Activated T-helper 2 cell treated with anti-CD3 and anti-CD28 coated beads, Interferon-gamma antibody, Interleukin-2, Interleukin-4, amounts not matched to agents 10 μg/mL and 5 μg/mL and 100 μg/mL, durations not matched to agents 14 hours and 24 hours and 36 hours (primary cell): Measurements from ENCODE around the gene SRRT. TPM values are rescaled to one million over a fixed set of nuclear protein-coding genes. Genes with fewer than 3 reads are reported as not detected.
A peak's percentile ranks its signal among the peaks of the same experiment; 100 is the strongest.
"Not testable (repeated sequence)": the region's sequence is repeated elsewhere in the genome, so short reads cannot be mapped to it uniquely, and the experiment has no call there.

Experiments used
- DNase-seq: peaks from one replicate; pipeline ENCODE4 v3.0.0; 2021; ENCODE audit warnings: low spot score
- H3K27ac Mint-ChIP-seq: one replicate; pipeline ENCODE4 v1.8.0; 2021; ENCODE audit warnings: mixed read lengths
- H3K27me3 Mint-ChIP-seq: one replicate; pipeline ENCODE4 v1.8.0; 2021; ENCODE audit warnings: low read depth, mixed read lengths
- H3K36me3 Mint-ChIP-seq: one replicate; pipeline ENCODE4 v1.8.0; 2021; ENCODE audit warnings: low read depth, mixed read lengths
- H3K4me1 Mint-ChIP-seq: one replicate; pipeline ENCODE4 v1.8.0; 2021; ENCODE audit warnings: low read depth, mixed read lengths
- H3K4me3 Mint-ChIP-seq: one replicate; pipeline ENCODE4 v1.8.0; 2021; ENCODE audit warnings: low read depth, mild to moderate bottlenecking, moderate library complexity, mixed read lengths
- H3K9me3 Mint-ChIP-seq: one replicate; pipeline ENCODE4 v1.8.0; 2021; ENCODE audit warnings: mixed read lengths
- intact Hi-C: fragments of 100-400 bp; cut with micrococcal nuclease; formaldehyde crosslinking; loops from one replicate; pipeline ENCODE4 v1.15.1; 2023
- total RNA-seq: library from RNA; stranded (reverse); gene quantifications from 2 replicates; pipeline ENCODE4 v1.2.3, GENCODE V29; 2022

SRRT gene
- total RNA-seq, 1 donor from 2014 or later: 290 TPM

GRCh38 chr7:100837099-100837836, 37.6 kb upstream of the SRRT start:
- Mint-ChIP-seq H3K4me3 (peak overlapping the region; percentile 60), H3K27me3 (peaks cover 8% of the 10 kb centered on the region), H3K4me1 (peaks cover 14% of the 10 kb centered on the region), H3K27ac (peak overlapping the region; percentile 63), H3K9me3 (no peaks in the 10 kb centered on the region), H3K36me3 (no peaks in the 10 kb centered on the region)
- DNase-seq: peak; percentile 60
- intact Hi-C loops: no loop called here

DNA sequence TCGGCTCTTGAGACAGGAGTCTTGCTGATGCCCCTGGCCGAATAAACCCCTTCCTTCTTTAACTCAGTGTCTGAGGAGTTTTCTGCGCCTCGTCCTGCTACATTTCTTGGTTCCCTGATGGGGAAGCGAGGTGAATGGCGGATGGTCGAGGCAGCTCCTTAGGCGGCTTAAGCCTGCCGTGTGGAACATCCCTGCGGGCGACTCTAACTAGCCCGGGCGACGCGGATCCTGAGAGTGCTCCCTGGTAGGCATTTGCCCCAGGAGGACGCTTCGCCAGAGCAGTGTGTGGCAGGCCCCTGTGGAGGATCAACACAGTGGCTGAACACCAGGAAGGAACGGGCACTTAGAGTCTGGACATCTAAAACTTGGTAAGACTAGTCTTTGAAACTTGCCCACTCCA, 35.5 kb upstream of the SRRT start:
- Mint-ChIP-seq H3K9me3 (no peaks in the 10 kb centered on the region), H3K27ac (no peak overlapping the region), H3K4me3 (no peak overlapping the region), H3K27me3 (peaks cover 8% of the 10 kb centered on the region), H3K4me1 (peaks cover 14% of the 10 kb centered on the region), H3K36me3 (no peaks in the 10 kb centered on the region)
- intact Hi-C loops: no loop called here
- no peak for DNase-seq

DNA sequence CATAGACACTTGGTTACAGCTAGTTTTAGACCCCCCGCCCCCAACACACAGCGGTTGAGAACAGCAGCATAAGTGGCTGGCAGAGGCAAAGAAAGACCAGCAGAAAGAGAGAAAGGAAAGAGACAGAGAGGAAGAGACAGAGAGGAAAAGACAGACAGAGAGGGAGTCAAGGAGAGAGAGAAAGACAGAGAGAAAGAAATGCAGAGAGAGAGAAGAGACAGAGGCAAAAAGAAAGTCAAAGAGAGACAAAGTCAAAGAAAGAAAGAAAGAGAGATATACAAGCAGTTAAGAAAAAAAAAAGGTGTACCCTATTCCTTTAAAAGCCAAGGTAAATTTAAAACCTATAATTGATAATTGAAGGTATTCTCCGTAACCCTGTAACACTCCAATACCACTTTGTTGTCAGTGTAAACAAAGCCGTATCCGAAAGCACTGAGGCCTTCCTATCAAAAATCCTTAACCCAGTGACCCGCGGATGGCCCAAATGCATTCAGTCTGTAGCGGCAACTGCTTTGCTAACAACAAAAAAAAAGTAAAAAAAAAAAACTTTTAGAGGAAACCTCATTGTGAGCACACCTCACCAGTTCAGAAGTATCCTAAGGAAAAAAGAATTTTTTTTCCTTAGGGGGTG, 34.3 kb upstream of the SRRT start:
- Mint-ChIP-seq H3K4me3 (no peak overlapping the region), H3K27me3 (peaks cover 8% of the 10 kb centered on the region), H3K4me1 (peaks cover 13% of the 10 kb centered on the region), H3K36me3 (no peaks in the 10 kb centered on the region), H3K27ac (no peak overlapping the region), H3K9me3 (no peaks in the 10 kb centered on the region)
- intact Hi-C loops: no loop called here
- DNase-seq: no peak

DNA sequence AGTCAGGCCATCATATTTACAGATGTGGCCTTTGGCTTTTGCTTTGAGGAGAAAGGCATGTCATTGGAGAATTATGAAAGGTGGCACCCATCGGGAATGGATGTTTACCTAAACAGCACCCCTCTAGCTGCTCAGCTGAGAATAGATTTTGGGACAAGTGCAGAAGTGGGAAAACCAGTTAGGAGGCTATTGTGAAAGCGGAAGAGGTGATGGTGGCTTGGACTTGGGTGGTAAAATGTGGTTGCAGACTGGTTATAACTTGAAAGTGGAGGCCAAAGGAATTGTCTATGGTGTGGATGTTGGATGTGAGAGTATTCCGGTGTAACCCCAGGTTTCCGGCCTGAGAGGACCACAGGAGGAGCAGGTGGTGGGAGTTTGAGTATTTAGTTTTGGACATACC, 27.5 kb upstream of the SRRT start:
- no peaks in the 10 kb centered on the region for H3K9me3 Mint-ChIP-seq
- DNase-seq: no peak
- H3K27ac Mint-ChIP-seq: no peak overlapping the region
- H3K4me1 Mint-ChIP-seq: peaks cover 2% of the 10 kb centered on the region
- no peaks in the 10 kb centered on the region for H3K27me3 Mint-ChIP-seq
- intact Hi-C loops: no loop called here
- H3K36me3 Mint-ChIP-seq: no peaks in the 10 kb centered on the region
- no peak overlapping the region for H3K4me3 Mint-ChIP-seq

GRCh38 chr7:100852048-100852872, 22.6 kb upstream of the SRRT start, which contains the start of gene SLC12A9:
Gene SLC12A9, plus strand, starts transcription at chr7:100852713. Its CDS starts 1,485 bp downstream, at chr7:100854198.
- no peaks in the 10 kb centered on the region for H3K27me3 Mint-ChIP-seq
- H3K9me3 Mint-ChIP-seq: no peaks in the 10 kb centered on the region
- intact Hi-C loops: loop anchor here (1.0 kb wide), 2 partner anchors 53 to 147 kb away; no protein-coding TSS in a partner anchor
- H3K36me3 Mint-ChIP-seq: peaks cover 10% of the 10 kb centered on the region
- DNase-seq: peak; percentile 85
- H3K27ac Mint-ChIP-seq: peak within 1 kb of the TSS; percentile 61
- peak within 1 kb of the TSS; percentile 93 for H3K4me3 Mint-ChIP-seq
- H3K4me1 Mint-ChIP-seq: peaks cover 3% of the 10 kb centered on the region

GRCh38 chr7:100854146-100854895, 20.6 kb upstream of the SRRT start:
- peak overlapping the region; percentile 93 for H3K4me3 Mint-ChIP-seq
- no peak overlapping the region for H3K27ac Mint-ChIP-seq
- H3K27me3 Mint-ChIP-seq: no peaks in the 10 kb centered on the region

DNA sequence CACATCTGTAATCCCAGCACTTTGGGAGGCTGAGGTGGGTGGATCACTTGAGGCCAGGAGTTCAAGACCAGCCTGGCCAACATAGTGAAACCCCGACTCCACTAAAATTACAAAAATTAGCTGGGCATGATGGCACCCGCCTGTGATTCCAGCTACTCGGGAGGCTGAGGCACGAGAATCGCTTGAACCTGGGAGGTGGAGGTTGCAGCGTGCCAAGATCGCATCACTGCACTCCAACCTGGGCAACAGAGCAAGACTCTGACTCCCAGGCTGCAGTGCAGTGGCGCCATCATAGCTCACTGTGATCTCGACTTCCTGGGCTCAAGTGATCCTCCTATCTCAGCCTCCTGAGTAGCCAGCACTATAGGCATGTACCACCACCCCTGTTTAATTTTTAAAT, 20.0 kb upstream of the SRRT start:
- H3K27me3 Mint-ChIP-seq, DNase-seq, H3K4me1 Mint-ChIP-seq, H3K9me3 Mint-ChIP-seq, H3K27ac Mint-ChIP-seq, H3K4me3 Mint-ChIP-seq, intact Hi-C loops: not testable (repeated sequence)
- peaks cover 18% of the 10 kb centered on the region for H3K36me3 Mint-ChIP-seq

More at GRCh38 chr7:100854146-100854895, 20.6 kb upstream of the SRRT start:
- peaks cover 14% of the 10 kb centered on the region for H3K36me3 Mint-ChIP-seq
- intact Hi-C loops: no loop called here
- H3K9me3 Mint-ChIP-seq: no peaks in the 10 kb centered on the region
- H3K4me1 Mint-ChIP-seq: peaks cover 3% of the 10 kb centered on the region
- DNase-seq: no peak

DNA sequence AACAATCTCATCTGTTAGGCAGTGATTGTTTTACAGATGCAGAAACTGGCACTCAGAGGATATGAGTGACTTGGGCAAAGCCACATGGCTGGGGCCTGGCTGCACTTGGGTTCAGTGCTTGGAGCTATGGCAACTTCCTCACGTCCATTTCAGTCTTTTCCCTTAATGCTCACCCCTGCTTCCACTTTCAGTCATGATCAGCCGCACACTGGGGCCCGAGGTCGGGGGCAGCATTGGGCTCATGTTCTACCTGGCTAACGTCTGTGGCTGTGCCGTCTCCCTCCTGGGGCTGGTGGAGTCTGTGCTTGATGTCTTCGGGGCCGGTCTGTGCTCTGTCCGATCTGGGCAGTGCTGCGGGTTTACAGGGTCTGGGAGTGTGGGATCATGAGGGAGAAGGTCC, 19.4 kb upstream of the SRRT start:
- Mint-ChIP-seq H3K36me3 (peaks cover 24% of the 10 kb centered on the region), H3K9me3 (no peaks in the 10 kb centered on the region), H3K4me1 (peaks cover 3% of the 10 kb centered on the region), H3K4me3 (no peak overlapping the region), H3K27ac (no peak overlapping the region), H3K27me3 (no peaks in the 10 kb centered on the region)
- no peak for DNase-seq
- intact Hi-C loops: no loop called here

DNA sequence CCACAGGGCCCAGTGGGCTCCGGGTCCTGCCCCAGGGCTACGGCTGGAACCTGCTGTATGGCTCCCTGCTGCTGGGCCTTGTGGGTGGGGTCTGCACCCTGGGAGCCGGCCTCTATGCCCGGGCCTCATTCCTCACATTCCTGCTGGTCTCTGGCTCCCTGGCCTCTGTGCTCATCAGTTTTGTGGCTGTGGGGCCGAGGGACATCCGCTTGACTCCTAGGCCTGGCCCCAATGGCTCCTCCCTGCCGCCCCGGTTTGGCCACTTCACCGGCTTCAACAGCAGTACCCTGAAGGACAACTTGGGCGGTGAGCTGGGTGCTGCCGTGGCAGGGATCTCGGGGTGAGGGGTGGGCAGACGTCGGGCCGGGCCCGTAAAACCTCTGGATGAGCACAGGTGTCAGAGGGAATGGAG, 18.0 kb upstream of the SRRT start:
- H3K36me3 Mint-ChIP-seq: peaks cover 29% of the 10 kb centered on the region
- H3K9me3 Mint-ChIP-seq: no peaks in the 10 kb centered on the region
- no peak overlapping the region for H3K4me3 Mint-ChIP-seq
- H3K4me1 Mint-ChIP-seq: peaks cover 2% of the 10 kb centered on the region
- H3K27ac Mint-ChIP-seq: no peak overlapping the region
- no peak for DNase-seq
- no peaks in the 10 kb centered on the region for H3K27me3 Mint-ChIP-seq
- intact Hi-C loops: no loop called here

DNA sequence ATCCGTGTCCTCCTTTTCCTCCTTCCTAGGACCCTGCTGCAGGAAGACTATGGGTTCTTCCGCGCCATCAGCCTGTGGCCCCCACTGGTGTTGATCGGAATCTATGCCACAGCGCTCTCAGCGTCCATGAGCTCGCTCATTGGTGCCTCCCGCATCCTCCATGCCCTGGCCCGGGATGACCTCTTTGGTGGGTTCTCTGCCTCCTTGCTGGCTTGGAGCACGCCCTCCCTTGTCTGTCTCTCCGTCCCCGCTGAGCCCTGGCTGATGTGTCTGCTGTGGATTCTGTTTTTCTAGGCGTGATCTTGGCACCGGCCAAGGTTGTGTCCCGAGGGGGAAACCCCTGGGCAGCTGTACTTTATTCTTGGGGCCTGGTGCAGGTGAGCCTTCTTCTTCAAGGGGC, 15.0 kb upstream of the SRRT start:
- Mint-ChIP-seq H3K36me3 (peaks cover 45% of the 10 kb centered on the region), H3K9me3 (no peaks in the 10 kb centered on the region), H3K4me1 (no peaks in the 10 kb centered on the region), H3K27me3 (no peaks in the 10 kb centered on the region), H3K4me3 (no peak overlapping the region), H3K27ac (no peak overlapping the region)
- DNase-seq: no peak
- intact Hi-C loops: no loop called here

DNA sequence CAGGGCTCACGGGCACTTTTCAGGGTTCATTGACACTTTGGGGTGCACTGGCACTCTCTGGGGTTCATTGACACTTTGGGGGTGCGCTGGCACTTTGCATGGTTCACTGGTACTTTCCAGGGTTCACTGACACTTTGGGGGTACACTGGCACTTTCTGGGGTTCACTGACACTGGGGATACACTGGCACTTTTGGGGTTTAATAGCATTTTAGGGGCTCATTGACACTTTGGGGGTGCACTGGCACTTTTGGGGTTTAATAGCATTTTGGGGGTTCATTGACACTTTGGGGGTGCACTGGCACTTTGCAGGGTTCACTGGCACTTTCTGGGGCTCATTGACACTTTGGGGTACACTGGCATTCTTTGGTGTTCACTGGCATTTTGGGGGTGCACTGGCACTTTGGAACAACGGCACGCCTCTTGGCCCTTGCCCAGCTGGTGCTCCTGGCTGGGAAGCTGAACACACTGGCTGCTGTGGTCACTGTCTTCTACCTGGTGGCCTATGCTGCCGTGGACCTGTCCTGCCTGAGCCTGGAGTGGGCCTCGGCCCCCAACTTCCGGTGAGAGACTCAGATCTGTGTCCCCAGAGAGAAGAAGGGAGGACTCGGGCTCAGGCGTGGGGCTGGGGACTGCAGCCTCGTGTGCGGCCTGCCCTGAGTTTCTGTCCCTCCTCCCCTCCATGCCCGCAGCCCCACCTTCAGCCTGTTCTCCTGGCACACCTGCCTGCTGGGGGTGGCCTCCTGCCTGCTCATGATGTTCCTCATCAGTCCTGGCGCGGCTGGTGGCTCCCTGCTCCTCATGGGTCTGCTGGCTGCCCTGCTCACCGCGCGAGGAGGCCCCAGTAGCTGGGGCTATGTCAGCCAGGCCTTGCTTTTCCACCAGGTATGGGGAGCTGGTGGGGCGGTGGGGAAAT, 13.9 kb upstream of the SRRT start:
- no peaks in the 10 kb centered on the region for H3K9me3 Mint-ChIP-seq
- no peak overlapping the region for H3K27ac Mint-ChIP-seq
- no peaks in the 10 kb centered on the region for H3K27me3 Mint-ChIP-seq

More for the DNA sequence above, 13.9 kb upstream of the SRRT start:
- no peak for DNase-seq
- no peaks in the 10 kb centered on the region for H3K4me1 Mint-ChIP-seq
- H3K36me3 Mint-ChIP-seq: peaks cover 40% of the 10 kb centered on the region
- intact Hi-C loops: no loop called here
- H3K4me3 Mint-ChIP-seq: no peak overlapping the region
